SK-N-SH (cell line): ENCODE results near the gene PPARGC1A. TPM values are rescaled to one million over a fixed set of nuclear protein-coding genes. Genes with fewer than 3 reads are reported as not detected.

Source experiments
- CTCF ChIA-PET: fragments of 300-600, 350-600 bp; formaldehyde crosslinking; extraction: SDS; loops from one replicate; lab custom pipeline; 2021; lab: Yijun Ruan, JAX
- POLR2A ChIA-PET: fragments of 350-600 bp; sonication (Branson Sonifier 250); formaldehyde crosslinking; extraction: SDS; loops from one replicate; lab custom pipeline; 2020; ENCODE audit warnings: antibody characterized with exemption, inconsistent platforms; lab: Yijun Ruan, JAX
- DNase-seq: peaks from one replicate; pipeline ENCODE4 v3.0.0; 2012
- H2AFZ ChIP-seq: fragments of 200-600 bp; sonication (generic); 2 replicates; pipeline ENCODE4 v1.8.1; 2016; ENCODE audit warnings: antibody characterized with exemption, mild to moderate bottlenecking, low read depth
- H3F3A ChIP-seq: fragments of 200-600 bp; sonication (generic); replicated peaks from 2 replicates; pipeline ENCODE3; 2016; ENCODE audit warnings: antibody characterized with exemption, mild to moderate bottlenecking; ENCODE audit not compliant: insufficient read depth
- H3K27ac ChIP-seq, 2 experiments: fragments of 200-500 bp in 1 of 2; fragments of 200-600 bp in 1 of 2; sonication (Bioruptor generic) in 1 of 2; sonication (generic), shearing (Covaris generic) in 1 of 2; 2 replicates each; pipeline versions ENCODE4 v1.5.1 to v1.6.1; 2014 to 2016; ENCODE audit warnings: low read depth in 2 of 2, inconsistent platforms in 1 of 2, low read length in 1 of 2, mild to moderate bottlenecking in 1 of 2, mixed read lengths in 1 of 2
- H3K27me3 ChIP-seq: fragments of 200-600 bp; sonication (generic), shearing (Covaris generic); 2 replicates; pipeline ENCODE4 v1.6.1; 2016; ENCODE audit warnings: mixed run types; ENCODE audit not compliant: insufficient read depth
- H3K36me3 ChIP-seq, 2 experiments: fragments of 200-500 bp in 1 of 2; fragments of 200-600 bp in 1 of 2; sonication (Bioruptor generic) in 1 of 2; sonication (generic) in 1 of 2; replicated peaks in 1 of 2; 2 replicates each; pipeline versions ENCODE3 to v1.5.1; 2014 to 2016; ENCODE audit warnings: low read length in 1 of 2, mild to moderate bottlenecking in 1 of 2; ENCODE audit not compliant: insufficient read depth in 2 of 2, control insufficient read depth in 1 of 2
- H3K4me1 ChIP-seq, 2 experiments: fragments of 200-500 bp in 1 of 2; fragments of 200-600 bp in 1 of 2; sonication (Bioruptor generic) in 1 of 2; sonication (generic), shearing (Covaris generic) in 1 of 2; 2 replicates each; pipeline versions ENCODE4 v1.5.1 to v1.6.1; 2014 to 2016; ENCODE audit warnings: low read depth in 1 of 2, low read length in 1 of 2, mixed run types in 1 of 2; ENCODE audit not compliant: insufficient read depth in 2 of 2, control insufficient read depth in 1 of 2
- H3K4me2 ChIP-seq: fragments of 200-600 bp; sonication (generic), shearing (Covaris generic); 2 replicates; pipeline ENCODE4 v1.6.1; 2017; ENCODE audit warnings: mixed run types
- H3K4me3 ChIP-seq, 2 experiments: fragments of 200-500 bp in 1 of 2; fragments of 200-600 bp in 1 of 2; sonication (Bioruptor generic) in 1 of 2; sonication (generic), shearing (Covaris generic) in 1 of 2; 2 replicates each; pipeline versions ENCODE4 v1.5.1 to v1.8.1; 2014 to 2016; ENCODE audit warnings: low read depth in 2 of 2, inconsistent platforms in 1 of 2, low read length in 1 of 2, mild to moderate bottlenecking in 1 of 2, mixed read lengths in 1 of 2, moderate library complexity in 1 of 2
- H3K79me2 ChIP-seq: fragments of 200-600 bp; sonication (generic); 2 replicates; pipeline ENCODE4 v1.8.1; 2017; ENCODE audit warnings: mild to moderate bottlenecking; ENCODE audit not compliant: insufficient read depth
- H3K9ac ChIP-seq: fragments of 200-600 bp; sonication (generic); 2 replicates; pipeline ENCODE4 v1.6.1; 2017; ENCODE audit warnings: mixed run types
- H3K9me2 ChIP-seq: fragments of 200-600 bp; sonication (generic); 2 replicates; pipeline ENCODE4 v1.6.1; 2017; ENCODE audit warnings: mixed run types
- H3K9me3 ChIP-seq: fragments of 200-600 bp; sonication (generic); 2 replicates; pipeline ENCODE4 v1.6.1; 2017; ENCODE audit warnings: mixed run types, mild to moderate bottlenecking, moderate library complexity
- H4K20me1 ChIP-seq: fragments of 200-600 bp; sonication (generic); 2 replicates; pipeline ENCODE4 v1.6.1; 2017; ENCODE audit warnings: mild to moderate bottlenecking, mixed run types; ENCODE audit not compliant: insufficient read depth
- FOSL2 ChIP-seq: IDR thresholded peaks from 2 replicates; pipeline ENCODE4 v1.4.0; 2012; ENCODE audit warnings: low read depth, mild to moderate bottlenecking, moderate library complexity, borderline replicate concordance
- FOXJ3 ChIP-seq: sonication (generic); formaldehyde crosslinking; IDR thresholded peaks from 2 replicates; pipeline ENCODE4 v1.5.1; 2020; ENCODE audit warnings: mild to moderate bottlenecking, missing genetic modification reagents
- GABPA ChIP-seq: IDR thresholded peaks from 2 replicates; pipeline ENCODE4 v1.4.0; 2012; ENCODE audit warnings: low read depth, mild to moderate bottlenecking
- GATA2 ChIP-seq: sonication (generic); formaldehyde crosslinking; IDR thresholded peaks from 2 replicates; pipeline ENCODE4 v1.5.0; 2020; ENCODE audit warnings: mild to moderate bottlenecking, missing genetic modification reagents
- JUND ChIP-seq: IDR thresholded peaks from 2 replicates; pipeline ENCODE4 v1.4.0; 2012
- NFIC ChIP-seq: IDR thresholded peaks from 2 replicates; pipeline ENCODE4 v1.4.0; 2012; ENCODE audit warnings: borderline replicate concordance
- NRF1 ChIP-seq: IDR thresholded peaks from 2 replicates; pipeline ENCODE4 v1.6.1; 2012; ENCODE audit warnings: low read depth, mild to moderate bottlenecking, low read length
- TAF1 ChIP-seq: IDR thresholded peaks from 2 replicates; pipeline ENCODE4 v1.6.1; 2012; ENCODE audit warnings: low read depth, mild to moderate bottlenecking, low read length, moderate library complexity, borderline replicate concordance
- WGBS: methylation state at CpG from one replicate; pipeline ENCODE4 v1.1.6; 2017; ENCODE audit warnings: low lambda C conversion rate; 5-methylcytosine and 5-hydroxymethylcytosine counted together
- polyA plus RNA-seq, 3 experiments: library from polyadenylated mRNA; depleted of rRNA; stranded (reverse); fragments of >200 nt; gene quantifications; 2 replicates each; pipeline ENCODE4 v1.2.3, GENCODE V29; 2012
- TF ChIP-seq, protein P1 (sequence below): IDR thresholded peaks from 2 replicates; pipeline ENCODE4 v1.4.0; 2012; ENCODE audit warnings: low read depth, borderline replicate concordance
- TF ChIP-seq, protein P2 (sequence below): fragments of 200-600 bp; sonication (generic); IDR thresholded peaks from 2 replicates; pipeline ENCODE4 v1.6.1; 2017; ENCODE audit warnings: antibody characterized with exemption, mild to moderate bottlenecking, moderate library complexity
- TF ChIP-seq, protein P3 (sequence below): IDR thresholded peaks from 2 replicates; pipeline ENCODE4 v1.4.0; 2012; ENCODE audit warnings: low read depth

Gene PPARGC1A
- polyA plus RNA-seq, 1 of the 3 experiments (the other 2 are of a cell fraction): 0.07 TPM

DNA sequence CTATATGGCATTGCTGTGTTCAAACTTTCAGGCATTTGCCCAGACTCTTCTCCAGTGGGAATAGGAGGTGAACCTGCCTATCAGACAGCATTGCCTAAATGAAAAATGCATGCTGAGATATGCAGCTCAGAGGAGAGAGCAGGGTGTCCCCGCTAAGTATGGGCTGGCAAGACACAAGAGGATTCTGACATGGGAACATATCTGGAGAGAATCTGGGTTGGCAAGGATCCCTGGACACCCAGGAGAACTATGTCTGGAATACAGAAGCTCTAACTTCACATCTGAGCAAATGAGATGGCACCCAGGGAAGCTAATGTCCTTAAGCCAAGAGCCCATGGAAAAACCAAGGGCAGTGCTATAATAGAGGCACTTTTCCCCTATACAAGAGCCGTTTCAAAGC is 18.4 kb downstream of the PPARGC1A start:
- no peaks in the 10 kb centered on the region for H3K79me2 ChIP-seq
- ChIA-PET CTCF (interaction anchor here (1.0 kb wide), 1 partner anchor 17 kb away, joined by 3 read pairs; no protein-coding TSS in a partner anchor), POLR2A (no interaction called here)
- H3K4me3 ChIP-seq: no peak overlapping the region
- H3K4me1 ChIP-seq: no peaks in the 10 kb centered on the region
- no peak overlapping the region for H3K4me2 ChIP-seq
- WGBS: 23% methylated on average over 2 of the region's 2 CpGs
- no peak for DNase-seq
- H3K9me2 ChIP-seq: no peaks in the 10 kb centered on the region
- no peaks in the 10 kb centered on the region for H3K9me3 ChIP-seq
- no peak for TF ChIP-seq GABPA
- TF ChIP-seq FOSL2: no peak
- no peak for TF ChIP-seq NRF1
- TF ChIP-seq, protein P1, sequence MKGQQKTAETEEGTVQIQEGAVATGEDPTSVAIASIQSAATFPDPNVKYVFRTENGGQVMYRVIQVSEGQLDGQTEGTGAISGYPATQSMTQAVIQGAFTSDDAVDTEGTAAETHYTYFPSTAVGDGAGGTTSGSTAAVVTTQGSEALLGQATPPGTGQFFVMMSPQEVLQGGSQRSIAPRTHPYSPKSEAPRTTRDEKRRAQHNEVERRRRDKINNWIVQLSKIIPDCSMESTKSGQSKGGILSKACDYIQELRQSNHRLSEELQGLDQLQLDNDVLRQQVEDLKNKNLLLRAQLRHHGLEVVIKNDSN: no peak
- H3K27ac ChIP-seq: no peak overlapping the region
- H4K20me1 ChIP-seq: no peaks in the 10 kb centered on the region
- H3F3A ChIP-seq: no peaks in the 10 kb centered on the region
- H2AFZ ChIP-seq: no peak overlapping the region
- H3K36me3 ChIP-seq: no peaks in the 10 kb centered on the region
- no peaks in the 10 kb centered on the region for H3K27me3 ChIP-seq
- H3K9ac ChIP-seq: no peak overlapping the region

DNA sequence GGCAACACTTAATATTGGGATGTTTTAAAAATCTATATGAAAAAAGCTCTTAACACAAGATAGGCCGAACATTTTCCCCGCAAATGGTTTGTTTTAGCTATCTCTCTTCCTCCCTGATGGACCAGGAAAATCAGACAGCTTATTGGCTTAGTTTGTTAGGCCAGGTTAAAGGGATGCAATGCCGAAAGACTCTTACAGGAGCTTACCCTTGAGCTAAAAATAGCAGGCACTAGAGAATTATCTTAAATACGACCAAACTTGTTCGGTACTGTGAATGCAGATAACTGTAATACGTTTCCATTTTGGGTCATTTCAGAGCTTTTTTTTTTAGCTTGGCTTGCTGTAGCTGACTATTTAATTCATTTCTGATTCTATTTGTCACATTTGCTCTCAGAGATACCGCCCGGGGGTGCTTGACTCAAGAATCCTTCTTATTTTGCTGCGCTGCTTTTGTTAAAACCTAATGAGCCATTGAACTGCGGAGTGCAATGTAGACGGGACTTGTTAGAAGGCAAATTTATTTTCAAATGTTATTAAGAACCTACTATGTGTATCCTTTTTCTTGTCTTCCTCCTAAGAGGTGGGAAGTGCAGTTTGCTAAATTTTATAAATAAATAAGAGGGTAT is 23.3 kb downstream of the PPARGC1A start:
- H3K4me1 ChIP-seq: no peaks in the 10 kb centered on the region
- H3K9me3 ChIP-seq: no peaks in the 10 kb centered on the region
- no peak overlapping the region for H3K9ac ChIP-seq
- ChIA-PET CTCF (interaction anchor here (1.0 kb wide), 2 partner anchors 9 to 23 kb away, joined by 3 read pairs; partner anchors contain the start of gene PPARGC1A), POLR2A (no interaction called here)
- no peak for DNase-seq
- no peaks in the 10 kb centered on the region for H3F3A ChIP-seq
- no peak overlapping the region for H3K4me2 ChIP-seq
- no peaks in the 10 kb centered on the region for H3K27me3 ChIP-seq
- no peak for TF ChIP-seq FOXJ3 (CRISPR knock-in tag)
- H3K4me3 ChIP-seq: no peak overlapping the region
- H3K9me2 ChIP-seq: no peaks in the 10 kb centered on the region
- H4K20me1 ChIP-seq: no peaks in the 10 kb centered on the region
- no peak overlapping the region for H3K27ac ChIP-seq
- no peaks in the 10 kb centered on the region for H3K36me3 ChIP-seq
- no peak overlapping the region for H2AFZ ChIP-seq
- no peaks in the 10 kb centered on the region for H3K79me2 ChIP-seq
- WGBS: 73% methylated on average over 11 of the region's 11 CpGs

DNA sequence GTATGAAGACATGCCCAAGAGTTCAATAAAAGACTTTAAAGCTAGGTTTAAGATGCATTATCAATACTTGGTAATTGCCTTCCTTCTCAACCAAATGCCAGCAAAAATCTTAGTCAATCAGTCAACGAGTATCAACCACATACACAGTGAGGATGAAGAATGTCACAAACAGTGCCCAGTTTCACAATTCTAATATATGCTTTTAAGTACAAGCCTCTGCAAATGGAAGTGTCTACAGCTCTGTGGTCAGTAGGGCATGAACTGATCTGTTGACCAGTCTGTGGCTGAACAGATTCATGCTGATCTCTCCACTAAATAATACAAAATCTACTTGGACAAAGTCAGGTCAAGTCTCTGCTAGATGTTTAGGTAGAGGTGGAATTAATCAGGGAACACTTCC is 27.9 kb downstream of the PPARGC1A start:
- POLR2A ChIA-PET: no interaction called here

More for the DNA sequence above, 27.9 kb downstream of the PPARGC1A start:
- no peaks in the 10 kb centered on the region for H3K9me3 ChIP-seq
- WGBS: 8% methylated on average over 1 of the region's 1 CpG
- H4K20me1 ChIP-seq: no peaks in the 10 kb centered on the region
- no peaks in the 10 kb centered on the region for H3K36me3 ChIP-seq
- H3K9ac ChIP-seq: no peak overlapping the region
- H3K79me2 ChIP-seq: no peaks in the 10 kb centered on the region
- no peak overlapping the region for H3K4me3 ChIP-seq
- H3K4me1 ChIP-seq: no peaks in the 10 kb centered on the region
- no peaks in the 10 kb centered on the region for H3K27me3 ChIP-seq
- no peak overlapping the region for H3K4me2 ChIP-seq
- no peak overlapping the region for H2AFZ ChIP-seq
- no peak overlapping the region for H3K27ac ChIP-seq
- DNase-seq: no peak
- TF ChIP-seq, protein P2, sequence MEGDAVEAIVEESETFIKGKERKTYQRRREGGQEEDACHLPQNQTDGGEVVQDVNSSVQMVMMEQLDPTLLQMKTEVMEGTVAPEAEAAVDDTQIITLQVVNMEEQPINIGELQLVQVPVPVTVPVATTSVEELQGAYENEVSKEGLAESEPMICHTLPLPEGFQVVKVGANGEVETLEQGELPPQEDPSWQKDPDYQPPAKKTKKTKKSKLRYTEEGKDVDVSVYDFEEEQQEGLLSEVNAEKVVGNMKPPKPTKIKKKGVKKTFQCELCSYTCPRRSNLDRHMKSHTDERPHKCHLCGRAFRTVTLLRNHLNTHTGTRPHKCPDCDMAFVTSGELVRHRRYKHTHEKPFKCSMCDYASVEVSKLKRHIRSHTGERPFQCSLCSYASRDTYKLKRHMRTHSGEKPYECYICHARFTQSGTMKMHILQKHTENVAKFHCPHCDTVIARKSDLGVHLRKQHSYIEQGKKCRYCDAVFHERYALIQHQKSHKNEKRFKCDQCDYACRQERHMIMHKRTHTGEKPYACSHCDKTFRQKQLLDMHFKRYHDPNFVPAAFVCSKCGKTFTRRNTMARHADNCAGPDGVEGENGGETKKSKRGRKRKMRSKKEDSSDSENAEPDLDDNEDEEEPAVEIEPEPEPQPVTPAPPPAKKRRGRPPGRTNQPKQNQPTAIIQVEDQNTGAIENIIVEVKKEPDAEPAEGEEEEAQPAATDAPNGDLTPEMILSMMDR: no peak
- TF ChIP-seq NFIC: no peak
- TF ChIP-seq, protein P3, sequence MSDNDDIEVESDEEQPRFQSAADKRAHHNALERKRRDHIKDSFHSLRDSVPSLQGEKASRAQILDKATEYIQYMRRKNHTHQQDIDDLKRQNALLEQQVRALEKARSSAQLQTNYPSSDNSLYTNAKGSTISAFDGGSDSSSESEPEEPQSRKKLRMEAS: no peak
- TF ChIP-seq TAF1: no peak
- TF ChIP-seq, protein P1: no peak
- TF ChIP-seq JUND: no peak
- no peak for TF ChIP-seq GATA2 (CRISPR knock-in tag)
- TF ChIP-seq NRF1: no peak
- H3F3A ChIP-seq: no peaks in the 10 kb centered on the region
- CTCF ChIA-PET: no interaction called here
- H3K9me2 ChIP-seq: no peaks in the 10 kb centered on the region
